ENCODE measurements around the gene ZBTB2.
"Not testable (repeated sequence)": the region's sequence is repeated elsewhere in the genome, so short reads cannot be mapped to it uniquely, and the experiment has no call there.

The ZBTB2 gene

GRCh38 chr6:151330130-151330696, 61.1 kb downstream of the ZBTB2 start:
- DNase-seq (ENCODE audit: low spot score): no peak

GRCh38 chr6:151327101-151327500, 64.3 kb downstream of the ZBTB2 start:
- DNase-seq (ENCODE audit: low spot score): no peak

- DNase-seq (ENCODE audit: low spot score): no peak
These were observed 65.1 kb downstream of the ZBTB2 start for GRCh38 chr6:151326116-151326825.

GRCh38 chr6:151325075-151326050, 66.0 kb downstream of the ZBTB2 start:
- DNase-seq (ENCODE audit: low spot score): peak; percentile 39

- DNase-seq (ENCODE audit: low spot score): no peak
These were observed 66.9 kb downstream of the ZBTB2 start for GRCh38 chr6:151324488-151324825.

GRCh38 chr6:151323791-151324487, 67.4 kb downstream of the ZBTB2 start:
- DNase-seq (ENCODE audit: low spot score): peak; percentile 49

GRCh38 chr6:151322570-151322969, 68.8 kb downstream of the ZBTB2 start:
- DNase-seq (ENCODE audit: low spot score): no peak

GRCh38 chr6:151321438-151321837, 69.9 kb downstream of the ZBTB2 start:
- DNase-seq (ENCODE audit: low spot score): no peak

GRCh38 chr6:151320140-151320539, 71.2 kb downstream of the ZBTB2 start:
- no peak for DNase-seq (ENCODE audit: low spot score)

GRCh38 chr6:151317995-151318365, 73.4 kb downstream of the ZBTB2 start:
- DNase-seq (ENCODE audit: low spot score): no peak

GRCh38 chr6:151317103-151317994, 74.0 kb downstream of the ZBTB2 start:
- DNase-seq (ENCODE audit: low spot score): no peak

GRCh38 chr6:151315661-151316060, 75.7 kb downstream of the ZBTB2 start:
- not testable (repeated sequence) for DNase-seq (ENCODE audit: low spot score)
